ENCODE measurements around the gene MYO10.

DNA sequence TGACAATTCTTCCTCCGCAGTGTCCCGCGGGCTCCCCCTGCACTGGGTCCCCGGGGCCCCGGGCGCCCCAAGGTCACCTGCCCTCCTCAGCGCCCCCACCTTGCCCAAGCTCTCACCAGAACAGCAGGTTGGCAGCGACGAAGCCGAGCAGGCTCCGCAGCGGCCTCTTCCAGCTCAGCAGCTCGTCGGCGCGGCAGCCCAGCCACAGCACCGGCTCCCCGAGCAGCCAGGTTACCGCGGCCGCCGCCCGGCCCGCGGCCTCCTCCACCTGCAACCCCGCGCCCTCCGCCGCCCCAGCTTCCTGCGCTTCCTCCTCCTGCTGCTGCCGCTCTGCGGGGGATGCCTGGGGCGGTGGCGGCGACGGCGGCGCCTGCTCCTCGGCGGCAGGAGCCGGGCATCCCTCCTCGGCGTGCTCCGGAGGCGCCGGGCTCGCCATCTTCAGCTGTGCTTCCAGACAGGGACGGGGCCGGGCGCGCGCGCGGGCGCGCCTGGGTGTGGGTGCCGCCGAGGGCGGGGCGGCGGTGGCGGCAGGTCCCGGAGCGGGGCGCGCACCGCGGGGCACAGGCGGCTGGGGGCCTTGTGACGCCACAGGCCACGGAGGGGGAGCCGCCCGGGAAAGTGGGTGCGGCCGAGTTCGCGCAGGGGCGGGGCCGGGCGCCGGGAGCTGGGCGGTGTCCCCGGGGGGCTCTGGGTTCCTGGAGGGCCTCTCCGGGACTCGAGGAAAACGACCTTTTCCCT, 319.4 kb downstream of the MYO10 start, which contains the start of gene RETREG1:
- TF ChIP-seq POLR2A (IDR thresholded peaks at IDR 0.05), result no peak
- no peak for TF ChIP-seq CTCF (IDR thresholded peaks at IDR 0.05)

Data from Peyer's patch (tissue), 4 donors.